Activated CD8-positive, alpha-beta T cell treated with anti-CD3 and anti-CD28 coated beads for 36 hours (primary cell): Measurements from ENCODE around the gene ANKUB1. TPM values are rescaled to one million over a fixed set of nuclear protein-coding genes. Genes with fewer than 3 reads are reported as not detected.
A peak's percentile ranks its signal among the peaks of the same experiment; 100 is the strongest.

ENCODE experiments used
- ATAC-seq: fragments of 200-7000 bp; cut with Tn5 transposase; one replicate; pipeline ENCODE4 v1.10.0; 2021; ENCODE audit warnings: mild to moderate bottlenecking, moderate library complexity
- CTCF ChIA-PET: fragments of 350-600 bp; sonication (Branson Sonifier 250); formaldehyde crosslinking; loops from one replicate; lab custom pipeline; 2021; ENCODE audit warnings: antibody characterized with exemption; lab: Charles Lee
- POLR2A ChIA-PET: fragments of 350-600 bp; sonication (Branson Sonifier 250); formaldehyde crosslinking; loops from one replicate; lab custom pipeline; 2021; ENCODE audit warnings: antibody characterized with exemption; lab: Charles Lee
- DNase-seq: peaks from one replicate; pipeline ENCODE4 v3.0.0-alpha.2; 2020
- H3K27ac Mint-ChIP-seq: one replicate; pipeline ENCODE4 v1.8.0; 2021; ENCODE audit warnings: mild to moderate bottlenecking, mixed read lengths
- H3K27me3 Mint-ChIP-seq: one replicate; pipeline ENCODE4 v1.8.0; 2021; ENCODE audit warnings: mixed read lengths
- H3K36me3 Mint-ChIP-seq: one replicate; pipeline ENCODE4 v1.8.0; 2021; ENCODE audit warnings: low read depth, mixed read lengths
- H3K4me1 Mint-ChIP-seq: one replicate; pipeline ENCODE4 v1.8.0; 2021; ENCODE audit warnings: low read depth, mixed read lengths
- H3K4me3 Mint-ChIP-seq: one replicate; pipeline ENCODE4 v1.8.0; 2021; ENCODE audit warnings: mild to moderate bottlenecking, moderate library complexity, mixed read lengths
- H3K9me3 Mint-ChIP-seq: one replicate; pipeline ENCODE4 v1.8.0; 2021; ENCODE audit warnings: mixed read lengths
- CTCF ChIP-seq: fragments of 200-600 bp; IDR thresholded peaks from one replicate; pipeline ENCODE4 v1.8.0; 2022; ENCODE audit warnings: antibody characterized with exemption, mild to moderate bottlenecking
- intact Hi-C: fragments of 100-400 bp; cut with micrococcal nuclease; formaldehyde crosslinking; loops from one replicate; pipeline ENCODE4 v1.10.0; 2022
- total RNA-seq, 2 experiments: library from RNA; stranded (reverse); gene quantifications; one replicate each; pipeline ENCODE4 v1.2.3, GENCODE V29; 2021

Gene ANKUB1
- total RNA-seq, 2 experiments from 2014 or later = not detected

GRCh38 chr3:149812165-149812605 lies 19.8 kb upstream of the ANKUB1 start:
- ATAC-seq = no peak
- DNase-seq = no peak
- peaks cover 38% of the 10 kb centered on the region for H3K4me1 Mint-ChIP-seq
- H3K27ac Mint-ChIP-seq = peak overlapping the region; percentile 99
- peaks cover 5% of the 10 kb centered on the region for H3K36me3 Mint-ChIP-seq
- ChIA-PET CTCF (no interaction called here), POLR2A (interaction anchor here (1.0 to 2.6 kb wide), 4 partner anchors 12 to 266 kb away, joined by 3 to 11 read pairs (median 4); partner anchors contain the start of gene COMMD2)
- H3K4me3 Mint-ChIP-seq = peak overlapping the region; percentile 90
- TF ChIP-seq CTCF = no peak
- intact Hi-C loops = loop anchor here (5.0 kb wide), 1 partner anchor 60 kb away; the partner anchor contains the start of gene COMMD2
- H3K9me3 Mint-ChIP-seq = no peaks in the 10 kb centered on the region
- peaks cover 4% of the 10 kb centered on the region for H3K27me3 Mint-ChIP-seq

- Mint-ChIP-seq H3K9me3 (no peaks in the 10 kb centered on the region), H3K27ac (no peak overlapping the region), H3K4me1 (peaks cover 25% of the 10 kb centered on the region), H3K36me3 (peaks cover 3% of the 10 kb centered on the region), H3K27me3 (peaks cover 10% of the 10 kb centered on the region), H3K4me3 (no peak overlapping the region)
- no peak for DNase-seq
- ATAC-seq = no peak
- intact Hi-C loops = loop anchor here (5.0 kb wide), 1 partner anchor 59 kb away; the partner anchor contains the start of gene COMMD2
- POLR2A ChIA-PET = no interaction called here
- CTCF ChIA-PET = interaction anchor here (0.8 kb wide), 1 partner anchor 39 kb away, joined by 5 read pairs; no protein-coding TSS in a partner anchor
- TF ChIP-seq CTCF = no peak
Measured at GRCh38 chr3:149810846-149811245, 18.5 kb upstream of the ANKUB1 start.

GRCh38 chr3:149809699-149810098 lies 17.3 kb upstream of the ANKUB1 start:
- TF ChIP-seq CTCF = no peak
- Mint-ChIP-seq H3K4me3 (no peak overlapping the region), H3K9me3 (no peaks in the 10 kb centered on the region), H3K36me3 (no peaks in the 10 kb centered on the region), H3K4me1 (peaks cover 16% of the 10 kb centered on the region), H3K27me3 (peaks cover 11% of the 10 kb centered on the region), H3K27ac (no peak overlapping the region)
- DNase-seq (no peak), ATAC-seq (no peak)
- POLR2A ChIA-PET = no interaction called here
- CTCF ChIA-PET = interaction anchor here (1.0 to 2.4 kb wide), 7 partner anchors 9 to 374 kb away, joined by 3 to 51 read pairs (median 10); partner anchors contain the start of gene ANKUB1
- intact Hi-C loops = loop anchor here (5.0 kb wide), 1 partner anchor 57 kb away; the partner anchor contains the start of gene COMMD2

GRCh38 chr3:149808209-149808829 lies 16.0 kb upstream of the ANKUB1 start:
- POLR2A ChIA-PET = interaction anchor here (1.6 kb wide), 1 partner anchor 56 kb away, joined by 5 read pairs; the partner anchor contains the start of gene COMMD2

More at GRCh38 chr3:149808209-149808829, 16.0 kb upstream of the ANKUB1 start:
- Mint-ChIP-seq H3K27ac (no peak overlapping the region), H3K4me1 (peaks cover 10% of the 10 kb centered on the region), H3K4me3 (peak overlapping the region; percentile 8), H3K36me3 (no peaks in the 10 kb centered on the region), H3K27me3 (peaks cover 11% of the 10 kb centered on the region), H3K9me3 (no peaks in the 10 kb centered on the region)
- CTCF ChIA-PET = interaction anchor here (0.6 to 2.4 kb wide), 60 partner anchors 7 to 546 kb away, joined by 3 to 51 read pairs (median 3); partner anchors contain the start of genes ANKUB1 and COMMD2
- peak; percentile 72 for DNase-seq
- TF ChIP-seq CTCF = peak; percentile 82
- intact Hi-C loops = no loop called here
- ATAC-seq = no peak
